CD4-positive, alpha-beta T cell treated with Interleukin-4 for 1 hour (primary cell): ENCODE measurements around the gene ANTXR1.
A peak's percentile ranks its signal among the peaks of the same experiment; 100 is the strongest.
"Not testable (repeated sequence)": the region's sequence is repeated elsewhere in the genome, so short reads cannot be mapped to it uniquely, and the experiment has no call there.

Source experiments
- DNase-seq, 2 donors: peaks; one replicate each; pipeline ENCODE4 v3.0.0-alpha.2; 2020 to 2022

ANTXR1 gene

GRCh38 chr2:69168144-69168813, 155.3 kb downstream of the ANTXR1 start:
- no peak for DNase-seq

GRCh38 chr2:69168950-69169654, 156.1 kb downstream of the ANTXR1 start:
- no peak for DNase-seq

- DNase-seq: no peak
Measured at GRCh38 chr2:69169655-69170389, 156.8 kb downstream of the ANTXR1 start.

- DNase-seq: no peak
Measured at GRCh38 chr2:69170661-69171060, 157.7 kb downstream of the ANTXR1 start.

- DNase-seq: no peak
Measured at GRCh38 chr2:69171116-69171896, 158.3 kb downstream of the ANTXR1 start.

- DNase-seq: no peak
Measured at GRCh38 chr2:69171897-69172525, 159.0 kb downstream of the ANTXR1 start.

GRCh38 chr2:69173706-69174105, 160.7 kb downstream of the ANTXR1 start:
- DNase-seq: no peak

- DNase-seq: not testable (repeated sequence)
Measured at GRCh38 chr2:69174211-69174610, 161.2 kb downstream of the ANTXR1 start.

- DNase-seq: no peak
Measured at GRCh38 chr2:69175790-69176715, 163.1 kb downstream of the ANTXR1 start.

- no peak for DNase-seq
Measured at GRCh38 chr2:69177063-69177771, 164.2 kb downstream of the ANTXR1 start.

GRCh38 chr2:69177785-69178636, 165.0 kb downstream of the ANTXR1 start:
- peak; percentile 32 to 75 for DNase-seq

- no peak for DNase-seq
Measured at GRCh38 chr2:69178756-69179155, 165.8 kb downstream of the ANTXR1 start.

GRCh38 chr2:69180227-69180626, 167.2 kb downstream of the ANTXR1 start:
- no peak for DNase-seq

GRCh38 chr2:69180974-69181373, 168.0 kb downstream of the ANTXR1 start:
- DNase-seq: no peak

- DNase-seq: no peak
Measured at GRCh38 chr2:69181806-69182427, 168.9 kb downstream of the ANTXR1 start.

GRCh38 chr2:69183659-69184058, 170.7 kb downstream of the ANTXR1 start:
- DNase-seq: no peak

- no peak for DNase-seq
Measured at GRCh38 chr2:69184224-69184623, 171.2 kb downstream of the ANTXR1 start.

GRCh38 chr2:69185807-69186206, 172.8 kb downstream of the ANTXR1 start:
- DNase-seq: no peak

GRCh38 chr2:69186614-69187013, 173.6 kb downstream of the ANTXR1 start:
- DNase-seq: no peak
